HK-2 (cell line): ENCODE measurements around the gene AIP.

Experiments used
- DNase-seq: peaks from one replicate; pipeline ENCODE4 v3.0.0-alpha.2; 2018; ENCODE audit not compliant: unreplicated experiment

The AIP gene

DNA sequence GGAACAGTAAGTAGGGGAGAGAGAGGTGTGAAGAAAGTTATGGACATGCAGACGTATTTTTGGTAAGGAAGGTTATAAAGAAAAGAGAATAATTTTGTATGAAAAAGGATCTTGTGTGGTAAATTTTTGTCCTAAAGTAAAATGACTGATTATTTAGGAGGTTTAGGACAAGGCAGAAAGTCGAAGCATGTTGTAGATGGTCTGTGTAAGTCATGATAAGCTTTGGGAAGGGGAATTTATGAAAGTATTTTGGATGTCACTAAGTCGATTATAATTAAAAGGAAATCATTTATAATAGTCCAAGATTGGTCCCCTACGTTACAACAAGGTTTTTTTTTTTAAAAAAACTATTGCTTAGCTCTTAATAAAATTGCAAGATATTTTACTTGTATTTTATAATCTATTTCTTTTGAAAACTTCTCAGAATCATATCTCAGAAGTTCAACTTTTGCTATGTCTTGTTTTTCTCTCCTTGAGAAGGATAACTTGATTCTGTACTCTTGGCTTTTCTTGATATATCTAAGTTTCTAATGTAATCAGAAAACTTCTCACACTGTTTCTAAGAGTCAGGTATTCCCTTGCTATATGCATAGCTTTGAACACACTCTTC, 51.3 kb downstream of the AIP start:
- DNase-seq: no peak

- DNase-seq: no peak
Observed at GRCh38 chr11:67535561-67535960, 52.7 kb downstream of the AIP start.

DNA sequence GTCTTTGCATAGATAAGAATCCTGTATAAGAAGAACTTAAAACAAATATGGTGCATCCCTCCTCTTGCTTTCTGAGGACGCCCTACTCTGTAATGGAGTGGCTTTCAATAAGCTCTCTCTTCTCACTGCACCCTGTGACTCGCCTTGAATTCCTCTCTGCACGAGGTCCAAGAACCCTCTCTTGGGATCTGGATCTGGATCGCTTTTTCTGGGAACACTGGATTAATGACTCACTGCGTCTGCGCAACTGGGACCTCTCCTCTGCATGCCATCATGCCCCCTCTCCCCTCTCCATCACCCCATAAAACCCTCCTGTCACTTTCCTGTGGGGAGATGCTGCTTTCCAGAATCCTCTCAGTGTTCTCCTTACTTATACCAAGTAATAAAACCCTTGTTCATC, 55.5 kb downstream of the AIP start:
- no peak for DNase-seq

DNA sequence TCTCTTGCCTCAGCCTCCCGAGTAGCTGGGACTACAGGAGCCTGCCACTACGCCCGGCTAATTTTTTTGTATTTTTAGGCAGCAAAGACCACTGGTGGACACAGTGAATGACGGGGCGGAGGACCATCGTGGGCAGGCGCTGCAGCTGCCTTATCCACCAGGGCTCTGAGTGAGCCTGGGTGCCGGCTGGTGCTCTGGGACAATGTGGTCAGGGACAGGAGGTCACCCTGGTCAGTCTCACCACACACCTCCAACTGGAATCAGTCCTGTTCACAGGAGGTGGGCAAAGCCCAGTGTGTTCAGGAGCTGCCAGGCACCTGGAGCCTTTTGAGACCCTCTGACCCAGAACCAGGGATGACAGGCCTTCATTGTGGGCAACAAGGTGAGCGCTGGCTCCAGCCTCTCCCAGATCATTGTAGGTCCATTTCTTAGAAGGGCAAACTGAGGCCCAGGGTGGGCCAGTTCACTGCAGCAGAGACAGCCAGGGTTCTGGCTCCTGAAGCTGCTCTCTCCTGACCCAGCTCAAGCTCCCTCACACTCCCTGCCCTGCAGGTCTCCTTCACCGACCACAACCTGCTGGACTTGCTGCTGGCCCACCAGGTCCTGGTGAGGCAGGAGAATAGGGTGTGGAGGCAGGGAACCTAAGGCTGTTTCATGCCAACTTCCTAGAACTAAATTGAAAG, 56.1 kb downstream of the AIP start:
- DNase-seq: no peak

DNA sequence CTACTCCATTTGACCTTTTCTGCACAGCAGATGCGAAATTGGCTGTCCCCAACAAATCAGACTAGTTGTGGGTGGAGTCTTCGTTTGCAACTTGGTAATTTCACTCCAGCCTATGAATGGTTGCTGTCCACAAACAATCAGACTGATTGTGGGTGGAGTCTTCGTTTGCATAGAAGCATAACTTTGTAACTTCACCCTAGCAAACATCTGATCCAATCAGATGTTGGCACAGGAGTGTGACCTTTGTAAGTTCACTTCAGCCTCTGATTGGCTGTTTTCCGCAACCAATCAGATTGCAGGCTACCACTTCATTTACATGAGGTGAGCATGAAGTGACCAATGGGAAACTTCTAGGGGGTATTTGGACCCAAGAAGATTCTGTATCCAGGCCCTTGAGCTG, 56.7 kb downstream of the AIP start:
- no peak for DNase-seq
